ENCODE results near the gene ARFRP1.

DNA sequence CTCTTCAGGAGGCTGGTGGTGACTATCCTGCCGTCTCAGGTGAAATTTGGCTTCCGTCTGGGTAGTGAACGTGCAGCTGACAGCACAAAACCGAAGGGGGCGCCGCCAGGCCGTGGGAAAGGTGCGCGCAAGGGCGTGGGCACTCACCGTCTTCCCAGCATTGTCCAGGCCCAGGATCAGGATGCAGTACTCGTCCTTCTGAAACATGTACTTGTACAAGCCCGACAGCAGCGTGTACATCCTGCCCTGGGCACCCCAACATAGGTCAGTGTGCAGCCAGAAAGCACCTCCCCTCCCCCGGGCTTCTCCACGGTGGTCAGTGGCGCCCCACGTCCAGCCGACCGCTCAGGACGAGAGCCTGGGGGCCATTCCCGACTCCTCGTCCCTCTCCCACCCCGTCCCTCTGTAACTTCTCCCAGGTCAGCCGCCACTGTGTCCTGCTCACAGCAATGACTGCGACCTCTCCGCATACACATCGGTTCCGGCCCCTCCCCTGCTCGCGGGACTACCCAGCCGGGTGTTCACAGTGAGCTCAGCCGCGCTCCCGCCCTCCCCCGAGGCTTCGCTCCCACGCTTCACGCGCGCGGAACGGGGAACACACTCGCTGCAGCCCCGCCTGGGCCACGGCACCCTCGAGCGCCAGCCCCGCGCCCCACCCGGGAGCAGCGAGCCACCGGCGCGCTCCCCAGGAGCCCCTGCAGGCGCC is 771 bp downstream of the ARFRP1 start:
- TF ChIP-seq CTCF (IDR thresholded peaks at IDR 0.05) (no peak), EP300 (IDR thresholded peaks at IDR 0.05) (no peak)
